GM12872 (cell line): ENCODE data around the gene STAC3.

Experiments
- TF ChIP-seq, protein P1 (sequence below): IDR thresholded peaks from 3 replicates; pipeline ENCODE4 v1.5.1; 2011; ENCODE audit warnings: low read depth, mild to moderate bottlenecking, low read length, moderate library complexity; ENCODE audit not compliant: insufficient read depth

The STAC3 gene

DNA sequence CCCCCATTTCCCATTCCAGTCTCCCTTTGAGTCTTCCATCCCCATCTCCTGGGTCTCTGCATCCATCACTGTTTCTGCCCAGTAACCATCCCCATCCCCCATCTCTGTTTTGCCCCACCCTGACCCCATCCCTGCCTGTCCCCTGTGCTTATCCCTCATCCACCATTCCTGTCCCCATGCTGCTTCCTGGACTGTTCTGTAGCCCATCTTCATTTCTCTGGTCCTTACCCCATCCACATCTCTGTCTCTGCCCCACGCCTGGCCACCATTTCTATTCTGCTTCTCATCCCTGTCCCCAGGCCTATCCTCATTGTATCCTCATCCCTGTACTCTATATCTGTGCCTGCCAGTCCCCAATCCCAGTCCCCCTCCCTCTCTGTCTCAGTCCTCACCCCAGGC lies 30.2 kb downstream of the STAC3 start:
- TF ChIP-seq, protein P1, sequence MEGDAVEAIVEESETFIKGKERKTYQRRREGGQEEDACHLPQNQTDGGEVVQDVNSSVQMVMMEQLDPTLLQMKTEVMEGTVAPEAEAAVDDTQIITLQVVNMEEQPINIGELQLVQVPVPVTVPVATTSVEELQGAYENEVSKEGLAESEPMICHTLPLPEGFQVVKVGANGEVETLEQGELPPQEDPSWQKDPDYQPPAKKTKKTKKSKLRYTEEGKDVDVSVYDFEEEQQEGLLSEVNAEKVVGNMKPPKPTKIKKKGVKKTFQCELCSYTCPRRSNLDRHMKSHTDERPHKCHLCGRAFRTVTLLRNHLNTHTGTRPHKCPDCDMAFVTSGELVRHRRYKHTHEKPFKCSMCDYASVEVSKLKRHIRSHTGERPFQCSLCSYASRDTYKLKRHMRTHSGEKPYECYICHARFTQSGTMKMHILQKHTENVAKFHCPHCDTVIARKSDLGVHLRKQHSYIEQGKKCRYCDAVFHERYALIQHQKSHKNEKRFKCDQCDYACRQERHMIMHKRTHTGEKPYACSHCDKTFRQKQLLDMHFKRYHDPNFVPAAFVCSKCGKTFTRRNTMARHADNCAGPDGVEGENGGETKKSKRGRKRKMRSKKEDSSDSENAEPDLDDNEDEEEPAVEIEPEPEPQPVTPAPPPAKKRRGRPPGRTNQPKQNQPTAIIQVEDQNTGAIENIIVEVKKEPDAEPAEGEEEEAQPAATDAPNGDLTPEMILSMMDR, result no peak

DNA sequence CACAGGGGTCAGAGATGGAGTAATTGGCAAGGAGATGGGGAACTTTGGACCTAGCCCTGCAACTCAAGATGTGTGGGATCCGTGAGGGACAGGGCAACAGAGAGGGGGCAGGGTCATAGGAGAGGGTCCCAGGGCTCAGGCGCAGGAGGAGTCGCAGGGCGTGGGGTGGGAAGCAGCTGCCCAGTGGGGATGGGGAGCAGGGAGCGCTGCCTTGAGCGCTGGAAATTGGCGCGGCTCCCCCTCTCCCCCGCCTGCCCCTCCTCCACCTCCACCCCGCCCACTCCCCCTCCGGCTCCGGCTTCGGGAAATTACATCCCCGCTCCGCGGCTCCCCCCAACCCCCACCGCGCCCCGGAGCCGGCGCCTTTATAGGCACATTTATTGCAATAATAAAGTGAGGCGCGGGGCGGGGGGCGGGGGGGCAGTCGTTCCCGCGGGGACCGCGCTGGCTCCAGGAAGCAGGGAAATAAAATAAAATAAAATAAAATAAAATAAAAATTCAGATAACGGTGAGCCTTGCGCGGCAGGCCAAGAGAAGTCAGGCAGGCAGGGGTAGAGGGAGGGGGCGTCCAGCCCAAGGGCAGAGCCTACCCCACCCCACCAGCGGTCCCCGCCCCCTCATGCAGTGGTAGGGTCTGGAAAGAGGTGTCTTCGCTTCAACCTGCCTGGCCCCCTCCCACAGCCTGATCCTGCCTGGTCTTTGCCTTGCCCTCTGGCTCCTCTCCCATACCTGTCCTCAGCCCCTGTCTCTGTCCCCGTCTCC lies 30.8 kb downstream of the STAC3 start:
- TF ChIP-seq, protein P1, result no peak

DNA sequence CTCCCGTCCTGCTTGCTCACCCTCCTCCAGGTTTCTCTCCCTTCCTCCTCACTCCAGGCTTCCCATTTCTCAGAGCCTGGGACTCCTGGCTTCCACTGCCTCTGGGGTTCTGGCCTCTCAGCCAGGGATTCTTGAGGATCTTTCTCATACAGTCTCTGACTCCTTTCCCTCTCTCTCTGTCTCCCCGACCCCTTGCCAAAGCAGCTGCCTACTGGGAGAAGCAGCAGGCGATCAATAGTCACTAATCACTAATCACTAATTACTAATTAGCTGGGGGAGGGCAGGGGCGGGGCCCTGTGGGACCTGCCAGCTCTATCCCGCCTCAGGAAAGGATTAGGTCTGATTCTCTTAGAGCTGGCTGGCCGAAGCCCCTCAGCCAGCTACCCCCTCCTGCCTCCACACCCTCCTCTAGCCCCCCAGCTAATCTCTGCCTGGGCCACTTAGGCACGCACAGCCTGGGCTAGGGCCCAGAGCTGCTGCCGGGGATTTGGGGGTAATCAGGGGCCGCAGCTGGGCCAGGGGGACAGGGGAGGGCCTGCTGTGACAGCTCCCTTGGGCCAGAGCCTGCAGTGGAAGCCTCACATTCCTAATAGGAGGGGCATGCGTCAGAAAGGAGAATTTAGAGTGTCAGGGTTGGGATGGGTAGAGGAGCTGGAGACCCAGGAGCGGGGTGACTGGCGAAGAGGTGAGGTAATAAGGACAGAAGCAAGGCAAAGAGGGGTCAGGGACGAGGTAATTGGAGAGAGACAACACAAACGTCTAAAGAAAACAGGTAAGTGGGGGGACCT lies 31.6 kb downstream of the STAC3 start:
- TF ChIP-seq, protein P1, result no peak

DNA sequence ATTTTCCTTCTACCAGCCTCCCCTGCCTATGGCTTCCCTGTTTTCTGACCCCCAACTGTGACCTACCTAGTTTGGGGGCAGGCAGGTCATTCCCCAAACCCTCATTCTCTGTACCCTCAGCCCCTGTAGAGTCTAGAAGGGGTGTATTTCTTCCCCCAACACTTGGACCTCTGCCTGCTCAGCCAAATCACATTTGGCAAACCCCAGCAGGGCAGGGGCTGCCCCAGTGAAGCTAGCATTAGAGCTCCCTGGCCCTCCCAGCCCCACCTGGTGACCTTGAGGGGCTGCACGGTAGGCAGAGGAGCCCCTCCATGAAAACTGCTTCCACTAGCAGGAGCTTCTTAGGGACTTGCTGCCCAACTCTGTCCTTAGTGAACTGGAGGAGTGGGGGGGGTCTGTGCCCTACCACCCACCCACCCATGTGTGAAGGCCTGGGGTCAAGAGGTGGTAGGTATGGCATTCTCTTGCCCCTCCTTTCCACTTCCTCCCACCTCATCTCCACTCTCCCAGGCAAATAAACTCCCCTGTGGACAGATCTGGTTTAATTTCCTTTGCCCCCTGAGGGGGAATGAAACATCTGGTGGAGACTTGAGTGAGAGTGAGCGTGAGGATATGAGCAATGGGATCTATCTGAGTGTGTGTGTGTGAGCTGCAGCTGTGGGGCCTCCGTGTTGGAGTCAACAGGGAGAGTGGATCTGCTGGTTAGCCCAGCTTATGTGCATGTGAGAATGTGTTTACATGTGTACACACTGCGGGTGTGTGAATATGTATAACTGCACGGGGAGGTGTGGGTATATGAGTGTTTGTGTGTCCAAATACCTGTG lies 32.7 kb downstream of the STAC3 start:
- TF ChIP-seq, protein P1, result no peak

DNA sequence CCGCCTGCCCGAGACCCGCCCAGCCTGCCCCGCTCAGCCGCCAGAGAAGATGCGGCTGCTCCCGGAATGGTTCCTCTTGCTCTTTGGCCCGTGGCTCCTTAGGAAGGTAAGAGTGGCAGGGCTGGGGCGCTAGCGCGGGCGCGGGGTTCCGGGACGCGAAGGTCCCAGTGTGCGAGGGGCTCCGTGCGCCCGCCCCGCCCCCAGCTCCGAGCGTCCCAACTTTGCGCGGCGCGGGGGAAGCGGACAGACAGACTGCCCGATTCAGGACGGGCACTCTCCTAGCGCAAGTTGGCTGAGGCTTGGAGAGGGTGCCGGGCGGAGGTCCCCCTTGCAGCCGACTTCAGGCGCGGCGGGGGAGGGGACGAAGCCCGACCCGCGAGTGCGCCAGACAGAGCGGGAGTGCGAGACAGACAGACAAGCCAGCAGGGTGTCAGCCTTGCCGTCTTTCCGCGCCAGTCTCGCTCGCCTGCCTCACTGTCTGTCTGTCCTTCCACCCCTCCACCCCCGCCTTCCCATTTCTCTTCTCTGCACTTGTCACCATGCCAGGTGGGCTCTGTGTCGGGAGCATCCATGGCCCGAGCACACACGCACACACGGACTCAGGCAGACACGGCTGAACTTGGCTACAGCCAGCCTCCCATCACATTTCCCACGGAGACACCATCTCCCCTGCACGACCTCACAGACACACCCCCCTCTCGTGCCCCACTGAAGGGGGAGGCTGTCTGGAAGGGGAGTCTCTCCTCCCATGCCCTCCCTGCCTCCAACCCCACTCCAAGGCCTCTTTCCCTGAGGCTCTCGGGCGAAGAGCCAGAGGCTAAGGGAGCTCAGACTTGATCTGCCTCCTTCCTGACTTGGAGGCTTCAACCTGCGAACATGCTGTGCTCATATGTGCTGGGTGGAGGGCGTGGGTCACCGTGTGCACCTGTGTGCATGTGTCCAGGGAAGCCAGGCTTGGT lies 33.8 kb downstream of the STAC3 start:
- TF ChIP-seq, protein P1, result no peak

DNA sequence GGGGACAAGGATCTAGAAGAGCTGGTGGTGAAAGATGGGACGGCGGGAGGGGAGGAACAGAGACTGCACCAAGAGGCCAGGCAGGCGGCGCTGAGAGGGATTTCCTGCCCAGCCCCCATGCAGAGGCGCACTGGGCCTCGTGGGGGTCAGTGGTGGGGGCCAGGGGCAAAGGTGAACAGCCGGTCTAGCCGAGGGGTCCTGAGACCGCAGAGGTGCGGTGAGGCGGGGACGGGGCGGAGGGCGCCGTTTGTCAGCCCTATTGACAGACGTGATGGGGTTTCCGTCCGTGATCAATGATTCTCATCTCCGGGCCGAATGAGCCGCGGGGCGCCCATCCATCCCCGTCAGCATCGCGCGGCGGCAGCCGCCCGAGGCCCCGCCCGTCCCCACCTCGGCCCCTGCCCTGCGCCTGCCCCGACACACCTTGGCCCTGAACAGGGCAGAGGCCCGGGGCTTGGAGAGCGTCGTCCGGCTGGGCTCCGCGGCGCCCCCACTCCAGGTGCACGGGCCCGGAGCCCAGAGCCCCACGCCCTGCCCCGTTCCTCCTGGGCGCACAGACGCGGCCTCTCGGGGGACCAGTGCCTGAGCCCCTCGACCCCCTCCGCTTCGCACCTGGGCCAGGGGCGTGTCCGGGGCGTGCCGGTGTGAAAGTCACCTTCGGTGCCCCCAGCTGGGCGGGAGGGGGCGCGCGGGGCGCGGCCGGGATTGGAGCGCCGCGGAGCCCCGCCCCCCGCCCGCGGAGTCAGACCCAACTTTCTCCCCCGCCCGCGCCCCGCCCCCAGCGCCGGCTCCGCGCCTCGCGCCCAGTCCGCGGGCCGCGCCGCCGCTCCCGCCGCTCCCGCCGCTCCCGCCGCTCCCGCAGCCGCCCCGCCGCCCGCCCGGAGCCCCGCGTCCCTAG lies 34.7 kb downstream of the STAC3 start, which contains the start of gene NXPH4:
Gene NXPH4, plus strand, starts transcription at position 781 of the 898 bp plus-strand sequence. CDS start 176 bp downstream, outside the sequence.
- TF ChIP-seq, protein P1, result no peak
